Omental fat pad (tissue), 4 donors: ENCODE results near the gene CLEC16A. TPM values are rescaled to one million over a fixed set of nuclear protein-coding genes. Genes with fewer than 3 reads are reported as not detected.

ENCODE experiments used
- ATAC-seq: fragments of 150-250 bp; one replicate; pipeline ENCODE4 v1.9.1; 2016; ENCODE audit warnings: mild to moderate bottlenecking, moderate library complexity; ENCODE audit not compliant: low FRiP score
- DNase-seq: peaks from one replicate; pipeline ENCODE4 v3.0.0-alpha.2; 2019; ENCODE audit warnings: low spot score
- CTCF ChIP-seq, 3 donors: fragments of 450-650 bp; IDR thresholded peaks; one replicate each; pipeline ENCODE4 v1.5.1; 2016 to 2017; ENCODE audit warnings: antibody characterized with exemption in 3 of 3, mild to moderate bottlenecking in 3 of 3, moderate library complexity in 2 of 3
- total RNA-seq, 4 donors: library from RNA; depleted of rRNA; stranded (reverse); fragments of >200 nt; gene quantifications; one replicate each; pipeline ENCODE4 v1.1.0, GENCODE V29; 2016

The CLEC16A gene
- total RNA-seq, 4 donors from 2014 or later = 24.0 to 36.9 (median 29.5) TPM

- TF ChIP-seq CTCF (IDR thresholded peaks at IDR 0.05) = no peak
- ATAC-seq = no peak
- no peak for DNase-seq
Measured at GRCh38 chr16:11139326-11140097, 195.1 kb downstream of the CLEC16A start.

- DNase-seq (no peak), ATAC-seq (no peak)
- no peak for TF ChIP-seq CTCF (IDR thresholded peaks at IDR 0.05)
Measured at GRCh38 chr16:11140098-11140375, 195.7 kb downstream of the CLEC16A start.

- no peak for DNase-seq
- no peak for TF ChIP-seq CTCF (IDR thresholded peaks at IDR 0.05)
- ATAC-seq = no peak
Measured at GRCh38 chr16:11140466-11140865, 196.1 kb downstream of the CLEC16A start.

- DNase-seq (no peak), ATAC-seq (no peak)
- TF ChIP-seq CTCF (IDR thresholded peaks at IDR 0.05) = no peak
Measured at GRCh38 chr16:11140867-11141266, 196.5 kb downstream of the CLEC16A start.

GRCh38 chr16:11141409-11142260 is 197.3 kb downstream of the CLEC16A start:
- DNase-seq = no peak
- no peak for ATAC-seq
- no peak for TF ChIP-seq CTCF (IDR thresholded peaks at IDR 0.05)

GRCh38 chr16:11142261-11142630 is 197.9 kb downstream of the CLEC16A start:
- TF ChIP-seq CTCF (IDR thresholded peaks at IDR 0.05) = no peak
- DNase-seq (no peak), ATAC-seq (no peak)

GRCh38 chr16:11142951-11143350 is 198.6 kb downstream of the CLEC16A start:
- ATAC-seq = no peak
- no peak for TF ChIP-seq CTCF (IDR thresholded peaks at IDR 0.05)
- DNase-seq = no peak
